Measurements from ENCODE around the gene OTUD1. TPM values are rescaled to one million over a fixed set of nuclear protein-coding genes. Genes with fewer than 3 reads are reported as not detected.

OTUD1 gene
- total and polyA plus RNA-seq, 5 donors = 13.5 to 27.3 (median 14.4) TPM

GRCh38 chr10:23469596-23470237 lies 30.8 kb downstream of the OTUD1 start:
- ATAC-seq = no peak
- DNase-seq = no peak
- Histone ChIP-seq H3K27me3 (ENCODE audit: control insufficient read depth, insufficient read depth) (no peaks in the 10 kb centered on the region), H3K4me1 (ENCODE audit: control insufficient read depth, insufficient read depth, low read length) (no peaks in the 10 kb centered on the region), H3K9me3 (ENCODE audit: control insufficient read depth, low read length) (no peaks in the 10 kb centered on the region), H3K4me3 (ENCODE audit: low read length) (no peak overlapping the region), H3K27ac (ENCODE audit: low read length) (no peak overlapping the region)
- intact Hi-C loops (cut with DNase I) = no loop called here
- WGBS = 53% methylated on average over 1 of the region's 1 CpG

GRCh38 chr10:23472181-23472580 lies 33.3 kb downstream of the OTUD1 start:
- Histone ChIP-seq H3K4me1 (ENCODE audit: control insufficient read depth, insufficient read depth, low read length) (no peaks in the 10 kb centered on the region), H3K27ac (ENCODE audit: low read length) (no peak overlapping the region), H3K27me3 (ENCODE audit: control insufficient read depth, insufficient read depth) (no peaks in the 10 kb centered on the region), H3K9me3 (ENCODE audit: control insufficient read depth, low read length) (no peaks in the 10 kb centered on the region), H3K4me3 (ENCODE audit: low read length) (no peak overlapping the region)
- DNase-seq (no peak), ATAC-seq (no peak)
- intact Hi-C loops (cut with DNase I) = no loop called here
- 76% methylated on average over 8 of the region's 8 CpGs for WGBS

GRCh38 chr10:23474081-23474480 lies 35.2 kb downstream of the OTUD1 start:
- intact Hi-C loops (cut with DNase I) = no loop called here
- H3K27ac ChIP-seq (ENCODE audit: low read length) = no peak overlapping the region
- ATAC-seq = no peak
- no peak overlapping the region for H3K4me3 ChIP-seq (ENCODE audit: low read length)
- no peaks in the 10 kb centered on the region for H3K27me3 ChIP-seq (ENCODE audit: control insufficient read depth, insufficient read depth)
- H3K4me1 ChIP-seq (ENCODE audit: control insufficient read depth, insufficient read depth, low read length) = no peaks in the 10 kb centered on the region
- DNase-seq = no peak
- no peaks in the 10 kb centered on the region for H3K9me3 ChIP-seq (ENCODE audit: control insufficient read depth, low read length)
- 80% methylated on average over 2 of the region's 2 CpGs for WGBS

- Histone ChIP-seq H3K4me3 (ENCODE audit: low read length) (no peak overlapping the region), H3K27me3 (ENCODE audit: control insufficient read depth, insufficient read depth) (no peaks in the 10 kb centered on the region), H3K27ac (ENCODE audit: low read length) (no peak overlapping the region), H3K4me1 (ENCODE audit: control insufficient read depth, insufficient read depth, low read length) (no peaks in the 10 kb centered on the region), H3K9me3 (ENCODE audit: control insufficient read depth, low read length) (no peaks in the 10 kb centered on the region)
- WGBS = 90% methylated on average over 4 of the region's 4 CpGs
- no peak for DNase-seq
- intact Hi-C loops (cut with DNase I) = no loop called here
- no peak for ATAC-seq
These were observed 35.8 kb downstream of the OTUD1 start for GRCh38 chr10:23474626-23475025.

GRCh38 chr10:23478570-23478969 lies 39.7 kb downstream of the OTUD1 start:
- DNase-seq (no peak), ATAC-seq (no peak)
- Histone ChIP-seq H3K4me3 (ENCODE audit: low read length) (no peak overlapping the region), H3K4me1 (ENCODE audit: control insufficient read depth, insufficient read depth, low read length) (no peaks in the 10 kb centered on the region), H3K27ac (ENCODE audit: low read length) (no peak overlapping the region), H3K9me3 (ENCODE audit: control insufficient read depth, low read length) (no peaks in the 10 kb centered on the region), H3K27me3 (ENCODE audit: control insufficient read depth, insufficient read depth) (no peaks in the 10 kb centered on the region)
- intact Hi-C loops (cut with DNase I) = no loop called here
- 89% methylated on average over 5 of the region's 5 CpGs for WGBS

- Histone ChIP-seq H3K27me3 (ENCODE audit: control insufficient read depth, insufficient read depth) (no peaks in the 10 kb centered on the region), H3K4me3 (ENCODE audit: low read length) (no peak overlapping the region), H3K9me3 (ENCODE audit: control insufficient read depth, low read length) (no peaks in the 10 kb centered on the region), H3K4me1 (ENCODE audit: control insufficient read depth, insufficient read depth, low read length) (no peaks in the 10 kb centered on the region), H3K27ac (ENCODE audit: low read length) (no peak overlapping the region)
- 74% methylated on average over 3 of the region's 3 CpGs for WGBS
- intact Hi-C loops (cut with DNase I) = no loop called here
- ATAC-seq (no peak), DNase-seq (no peak)
These were observed 41.1 kb downstream of the OTUD1 start for GRCh38 chr10:23479798-23480473.

GRCh38 chr10:23481363-23481961 lies 42.6 kb downstream of the OTUD1 start:
- no peak for DNase-seq
- Histone ChIP-seq H3K4me3 (ENCODE audit: low read length) (no peak overlapping the region), H3K27me3 (ENCODE audit: control insufficient read depth, insufficient read depth) (no peaks in the 10 kb centered on the region), H3K27ac (ENCODE audit: low read length) (no peak overlapping the region), H3K4me1 (ENCODE audit: control insufficient read depth, insufficient read depth, low read length) (no peaks in the 10 kb centered on the region), H3K9me3 (ENCODE audit: control insufficient read depth, low read length) (no peaks in the 10 kb centered on the region)
- WGBS = 83% methylated on average over 3 of the region's 3 CpGs
- no peak for ATAC-seq
- intact Hi-C loops (cut with DNase I) = no loop called here

GRCh38 chr10:23490115-23490514 lies 51.2 kb downstream of the OTUD1 start:
- no peak for DNase-seq
- intact Hi-C loops (cut with DNase I) = no loop called here

More at GRCh38 chr10:23490115-23490514, 51.2 kb downstream of the OTUD1 start:
- H3K4me3 ChIP-seq (ENCODE audit: low read length) = no peak overlapping the region
- H3K27ac ChIP-seq (ENCODE audit: low read length) = no peak overlapping the region
- H3K9me3 ChIP-seq (ENCODE audit: control insufficient read depth, low read length) = no peaks in the 10 kb centered on the region
- no peaks in the 10 kb centered on the region for H3K4me1 ChIP-seq (ENCODE audit: control insufficient read depth, insufficient read depth, low read length)
- WGBS = 90% methylated on average over 3 of the region's 3 CpGs
- ATAC-seq = no peak
- no peaks in the 10 kb centered on the region for H3K27me3 ChIP-seq (ENCODE audit: control insufficient read depth, insufficient read depth)

Small RNAs within 50 kb of the gene (microRNA-seq; reads per million reads assigned to microRNA genes)
- gene MIR1254-2 = 0 reads per million in 2 donors

Other genes starting within 250 kb of the OTUD1 start
- gene PTF1A, start 246.8 kb upstream of the OTUD1 start, total RNA-seq = not detected
- gene PTF1A, start 246.8 kb upstream of the OTUD1 start, polyA plus RNA-seq = not detected
- gene C10orf67, start 94.3 kb upstream of the OTUD1 start, total RNA-seq = under 1 TPM; 0.18 to 0.66 (median 0.41) TPM
- gene C10orf67, start 94.3 kb upstream of the OTUD1 start, polyA plus RNA-seq = 0.27 TPM

Data from right cardiac atrium (tissue), 5 donors.